ENCODE results near the gene SLC38A8.

SLC38A8 gene

DNA sequence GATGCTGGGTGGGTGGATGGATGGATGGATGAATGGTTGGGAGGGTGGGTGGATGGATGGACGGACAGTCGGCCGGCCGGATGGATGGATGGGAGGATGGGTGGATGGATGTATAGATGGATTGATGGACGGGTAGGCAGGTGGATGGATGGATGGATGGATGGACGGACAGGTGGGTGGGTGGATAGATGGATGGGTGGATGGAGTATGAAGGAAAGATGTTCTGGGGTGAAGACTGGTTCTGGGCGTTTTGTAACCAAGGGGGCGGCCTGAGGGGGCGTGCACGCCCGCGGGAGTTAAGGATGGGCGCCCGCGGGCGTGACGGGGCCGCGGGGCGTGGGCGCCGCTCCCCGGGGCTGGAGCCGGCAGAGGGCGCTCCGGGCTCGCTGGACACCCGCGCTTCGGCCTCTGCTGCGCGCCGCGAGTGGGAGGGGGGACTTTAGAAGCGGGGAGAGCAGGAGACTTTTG, 74.7 kb downstream of the SLC38A8 start, which contains the start of gene NECAB2:
Gene NECAB2 (plus strand): TSS at position 407 of the 468 bp plus-strand sequence. CDS start 405 bp downstream, outside the sequence.
- DNase-seq = no peak

DNA sequence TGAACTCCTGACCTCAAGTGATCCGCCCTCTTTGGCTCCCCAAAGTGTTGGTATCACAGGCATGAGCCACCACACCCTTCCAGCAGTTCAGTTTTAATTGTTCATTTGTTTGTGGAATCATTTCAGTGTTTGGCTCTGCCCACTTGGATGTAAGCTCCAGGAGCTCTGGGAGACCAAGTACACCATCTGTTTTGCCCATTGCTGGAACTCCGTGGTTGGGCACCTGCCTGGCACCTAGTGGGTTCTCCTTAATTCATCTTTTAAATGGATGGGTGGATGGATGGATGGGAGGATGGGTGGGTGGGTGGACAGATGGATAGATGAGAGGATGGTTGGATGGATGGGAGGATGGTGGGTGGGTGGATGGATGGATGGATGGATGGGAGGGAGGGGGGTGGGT, 75.5 kb downstream of the SLC38A8 start:
- DNase-seq = no peak

DNA sequence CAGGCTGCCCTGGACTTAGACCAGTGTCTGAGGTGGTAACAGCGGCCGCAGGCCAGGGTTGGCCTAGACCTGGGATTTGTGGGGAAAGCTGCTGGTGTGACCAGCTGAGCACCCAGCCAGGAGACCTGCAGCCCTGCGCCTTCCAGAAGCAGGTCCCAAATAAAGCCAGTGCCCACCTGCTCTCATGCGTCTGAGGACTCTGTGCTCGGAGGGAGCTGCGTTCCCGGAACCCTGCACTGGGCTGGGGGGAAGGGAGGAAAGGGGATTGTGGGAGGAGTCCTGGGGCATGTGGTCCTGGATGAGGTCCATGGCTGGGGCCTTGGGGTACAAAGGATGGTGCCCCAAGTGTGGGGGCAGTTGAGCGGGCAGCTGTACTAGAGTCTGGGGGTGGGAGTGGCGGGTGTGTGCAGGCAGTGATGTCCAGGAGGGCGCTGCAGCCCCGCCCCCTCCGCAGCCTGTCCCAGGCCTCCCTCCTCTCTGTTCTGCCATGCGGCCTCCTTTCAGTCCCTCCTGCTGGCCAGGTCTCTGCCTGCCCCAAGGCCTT, 76.4 kb downstream of the SLC38A8 start:
- DNase-seq = no peak

DNA sequence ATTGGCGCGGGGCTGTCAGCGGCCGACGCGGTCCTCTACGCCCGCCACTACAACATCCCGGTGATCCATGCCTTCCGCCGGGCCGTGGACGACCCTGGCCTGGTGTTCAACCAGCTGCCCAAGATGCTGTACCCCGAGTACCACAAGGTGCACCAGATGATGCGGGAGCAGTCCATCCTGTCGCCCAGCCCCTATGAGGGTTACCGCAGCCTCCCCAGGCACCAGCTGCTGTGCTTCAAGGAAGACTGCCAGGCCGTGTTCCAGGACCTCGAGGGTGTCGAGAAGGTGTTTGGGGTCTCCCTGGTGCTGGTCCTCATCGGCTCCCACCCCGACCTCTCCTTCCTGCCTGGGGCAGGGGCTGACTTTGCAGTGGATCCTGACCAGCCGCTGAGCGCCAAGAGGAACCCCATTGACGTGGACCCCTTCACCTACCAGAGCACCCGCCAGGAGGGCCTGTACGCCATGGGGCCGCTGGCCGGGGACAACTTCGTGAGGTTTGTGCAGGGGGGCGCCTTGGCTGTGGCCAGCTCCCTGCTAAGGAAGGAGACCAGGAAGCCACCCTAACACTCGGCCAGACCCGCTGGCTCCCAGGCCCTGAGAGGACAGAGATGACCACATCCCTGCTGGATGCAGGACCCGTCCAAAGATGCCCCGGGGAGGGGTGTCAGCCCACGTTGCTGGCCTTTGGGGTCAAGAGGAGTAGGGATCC, 77.0 kb downstream of the SLC38A8 start:
- DNase-seq = no peak

DNA sequence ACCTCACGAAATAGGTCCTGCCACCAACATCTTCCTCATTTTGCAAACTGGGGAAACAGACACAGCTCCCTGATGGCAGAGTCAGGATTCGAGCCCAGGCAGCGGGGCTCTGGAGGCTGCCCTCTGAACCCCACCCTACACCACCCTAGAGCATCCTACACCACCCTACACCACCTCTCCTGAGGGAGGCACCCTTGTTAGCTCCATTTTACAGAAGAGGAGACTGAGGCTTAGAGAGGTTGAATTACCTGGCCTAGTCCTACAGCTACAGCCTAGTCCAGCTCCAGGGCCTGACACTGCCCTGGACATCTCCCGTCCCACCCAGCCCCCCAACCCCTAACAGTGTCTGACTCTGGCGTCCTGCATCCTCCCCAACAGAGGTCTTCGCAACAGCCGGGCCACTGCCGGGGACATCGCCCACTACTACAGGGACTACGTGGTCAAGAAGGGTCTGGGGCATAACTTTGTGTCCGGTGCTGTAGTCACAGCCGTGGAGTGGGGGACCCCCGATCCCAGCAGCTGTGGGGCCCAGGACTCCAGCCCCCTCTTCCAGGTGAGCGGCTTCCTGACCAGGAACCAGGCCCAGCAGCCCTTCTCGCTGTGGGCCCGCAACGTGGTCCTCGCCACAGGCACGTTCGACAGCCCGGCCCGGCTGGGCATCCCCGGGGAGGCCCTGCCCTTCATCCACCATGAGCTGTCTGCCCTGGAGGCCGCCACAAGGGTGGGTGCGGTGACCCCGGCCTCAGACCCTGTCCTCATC, 77.7 kb downstream of the SLC38A8 start:
- DNase-seq = no peak

DNA sequence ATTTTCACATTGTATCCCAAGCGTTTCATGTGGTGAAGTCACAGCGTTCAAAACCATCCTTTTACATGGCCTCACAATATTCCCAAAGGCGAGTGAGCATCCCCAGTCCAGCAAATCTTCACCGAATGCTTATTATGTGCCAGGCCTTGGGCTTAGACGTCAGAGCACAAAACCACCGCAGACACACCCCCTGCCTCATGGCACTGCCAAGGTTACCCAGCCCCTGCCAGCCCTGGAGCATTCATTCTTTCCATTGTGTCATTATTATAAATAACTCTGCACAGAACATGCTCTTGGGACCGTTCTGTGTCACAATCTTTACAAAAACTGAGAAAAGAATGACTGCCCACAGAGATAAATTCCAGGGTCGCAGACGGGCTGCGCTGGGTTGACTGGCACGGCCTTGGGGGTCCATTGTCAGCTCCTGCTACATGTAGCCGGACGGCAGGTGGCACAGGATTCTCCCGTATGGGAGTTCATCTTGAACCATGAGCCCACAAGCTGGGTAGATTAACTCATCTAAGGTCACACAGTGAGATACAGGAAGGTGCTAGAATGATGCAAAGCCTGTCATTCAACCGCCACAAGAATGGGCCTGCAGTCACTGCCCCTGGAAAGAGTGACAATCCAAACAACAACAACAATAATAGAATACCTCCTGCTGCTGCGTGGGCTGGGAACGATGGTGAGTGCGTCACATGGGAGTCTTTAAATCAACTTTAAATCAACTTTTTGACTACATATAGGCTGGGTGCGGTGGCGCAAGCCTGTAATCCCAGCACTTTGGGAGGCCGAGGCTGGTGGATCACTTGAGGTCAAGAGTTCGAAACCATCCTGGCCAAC, 79.1 kb downstream of the SLC38A8 start:
- DNase-seq = no peak

DNA sequence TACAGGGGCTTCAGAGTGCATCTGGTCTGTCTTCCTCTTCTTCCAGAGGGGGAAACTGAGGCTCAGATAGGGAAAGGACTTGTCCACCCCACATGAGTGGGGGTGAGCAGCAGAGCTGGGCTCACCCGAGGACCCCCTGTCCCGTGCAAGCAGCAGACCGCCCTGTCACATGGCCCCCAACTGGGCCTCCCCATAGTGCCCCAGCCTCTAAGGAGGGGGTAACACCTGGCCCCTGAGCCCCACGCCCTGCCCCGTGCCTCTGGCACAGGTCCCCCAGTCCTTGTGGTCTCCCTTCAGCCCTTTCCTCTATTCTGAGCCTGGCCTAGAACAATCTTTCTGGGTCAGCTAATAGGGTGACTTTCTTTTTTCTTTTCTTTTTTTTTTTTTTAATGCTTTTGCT, 81.0 kb downstream of the SLC38A8 start:
- DNase-seq = no peak

DNA sequence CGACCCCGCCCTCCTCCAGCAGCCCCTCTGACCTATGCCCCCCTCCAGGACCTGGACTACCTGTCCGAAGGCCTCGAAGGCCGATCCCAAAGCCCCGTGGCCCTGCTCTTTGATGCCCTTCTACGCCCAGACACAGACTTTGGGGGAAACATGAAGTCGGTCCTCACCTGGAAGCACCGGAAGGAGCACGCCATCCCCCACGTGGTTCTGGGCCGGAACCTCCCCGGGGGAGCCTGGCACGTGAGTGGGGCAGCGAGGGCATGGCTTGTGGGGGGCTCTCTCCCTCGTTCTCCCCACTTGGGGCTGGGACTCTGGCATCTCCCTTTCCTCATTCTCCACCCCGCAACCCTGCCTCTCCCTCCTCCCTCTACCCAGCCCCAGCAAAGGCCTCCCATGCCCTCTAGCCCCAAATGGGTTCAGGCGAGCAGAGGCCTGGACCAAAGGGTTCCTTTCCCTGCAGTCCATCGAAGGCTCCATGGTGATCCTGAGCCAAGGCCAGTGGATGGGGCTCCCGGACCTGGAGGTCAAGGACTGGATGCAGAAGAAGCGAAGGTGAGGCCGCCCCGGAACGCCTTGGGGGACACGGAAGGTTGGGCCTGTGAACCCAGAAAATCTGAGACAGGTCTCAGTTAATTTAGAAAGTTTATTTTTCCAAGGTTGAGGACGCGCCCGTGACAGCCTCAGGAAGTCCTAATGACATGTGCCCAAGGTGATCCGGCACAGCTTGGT, 81.9 kb downstream of the SLC38A8 start:
- no peak for DNase-seq

Measured in activated CD4-positive, alpha-beta T cell treated with anti-CD3 and anti-CD28 coated beads for 4 hours (primary cell).